Body of pancreas (tissue), 4 donors: ENCODE results near the gene CFLAR.

ENCODE experiments used
- CTCF ChIP-seq, 7 experiments: fragments of 450-650 bp in 4 of 7; fragments of 200-600 bp in 3 of 7; sonication (generic) in 3 of 7; IDR thresholded peaks; one replicate each; pipeline ENCODE4 v1.5.1; 2016 to 2019; ENCODE audit warnings: antibody characterized with exemption in 7 of 7
- POLR2A ChIP-seq, 3 donors: fragments of 450-650 bp; IDR thresholded peaks; one replicate each; pipeline ENCODE4 v1.6.1; 2016; ENCODE audit warnings: antibody characterized with exemption in 3 of 3, mild to moderate bottlenecking in 2 of 3

DNA sequence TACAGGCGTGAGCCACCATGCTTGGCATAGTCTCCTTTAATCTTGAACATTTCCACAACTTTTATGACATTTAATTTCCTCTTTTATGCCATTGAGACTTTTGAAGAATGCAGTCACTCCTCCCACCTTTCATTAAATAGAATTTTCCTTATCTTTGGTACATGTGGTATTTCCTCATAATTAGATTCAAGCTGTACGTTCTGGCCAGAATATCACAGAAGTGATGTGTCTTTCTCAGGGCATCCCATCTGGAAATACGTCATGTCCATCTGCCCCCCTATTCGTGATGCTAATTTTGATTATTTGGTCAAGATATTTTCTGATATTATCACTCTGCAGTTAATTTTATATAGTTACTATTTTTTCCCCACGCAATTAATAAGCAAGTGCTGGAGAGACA lies 83.9 kb downstream of the CFLAR start:
- TF ChIP-seq CTCF (IDR thresholded peaks at IDR 0.05) (no peak), POLR2A (IDR thresholded peaks at IDR 0.05) (no peak)
